Endothelial cell of umbilical vein (primary cell): ENCODE measurements around the gene NR5A2.
A peak's percentile ranks its signal among the peaks of the same experiment; 100 is the strongest.

Source experiments
- CTCF ChIP-seq, 2 donors: IDR thresholded peaks; 1 replicate in 1 of 2; 2 replicates in 1 of 2; pipeline ENCODE4 v1.5.1; 2011; ENCODE audit warnings: low read length in 2 of 2, mild to moderate bottlenecking in 2 of 2, moderate library complexity in 2 of 2, control low read depth in 1 of 2, inconsistent platforms in 1 of 2, low read depth in 1 of 2; ENCODE audit not compliant: insufficient read depth in 1 of 2; ENCODE audit errors: extremely low read depth in 1 of 2
- EZH2 ChIP-seq: IDR thresholded peaks from 2 replicates; pipeline ENCODE4 v1.6.1; 2012; ENCODE audit warnings: borderline replicate concordance, low read depth, mild to moderate bottlenecking, moderate library complexity, low read length, inconsistent platforms; ENCODE audit not compliant: severe bottlenecking
- FOS ChIP-seq: IDR thresholded peaks from 2 replicates; pipeline ENCODE4 v1.6.1; 2011; ENCODE audit warnings: mild to moderate bottlenecking, low read length, moderate library complexity, borderline replicate concordance; ENCODE audit not compliant: insufficient read depth
- GATA2 ChIP-seq: IDR thresholded peaks from 2 replicates; pipeline ENCODE4 v1.7.0; 2011; ENCODE audit warnings: low read depth, mild to moderate bottlenecking, moderate library complexity, mixed read lengths, low read length; ENCODE audit not compliant: insufficient read length, insufficient read depth
- JUN ChIP-seq: IDR thresholded peaks from 2 replicates; pipeline ENCODE4 v1.6.1; 2011; ENCODE audit warnings: borderline replicate concordance, low read depth; ENCODE audit not compliant: insufficient read length, insufficient read depth
- MAX ChIP-seq: IDR thresholded peaks from 2 replicates; pipeline ENCODE4 v1.6.1; 2011; ENCODE audit not compliant: insufficient read depth, insufficient read length
- POLR2A ChIP-seq: IDR thresholded peaks from 2 replicates; pipeline ENCODE4 v1.6.1; 2012; ENCODE audit warnings: low read depth, mild to moderate bottlenecking, control low read depth, low read length
- POLR2AphosphoS5 ChIP-seq: IDR thresholded peaks from 2 replicates; pipeline ENCODE4 v1.6.1; 2012; ENCODE audit warnings: low read depth, mild to moderate bottlenecking, control low read depth, low read length, moderate library complexity; ENCODE audit not compliant: insufficient read depth

GRCh38 chr1:200090252-200091159 lies 63.0 kb downstream of the NR5A2 start:
- TF ChIP-seq POLR2AphosphoS5 (peak; percentile 35), CTCF (IDR thresholded peaks at IDR 0.05; ENCODE audit: extremely low read depth in 1 of 2, insufficient read depth in 1 of 2, low read depth in 1 of 2, low read length in 2 of 2) (peak in 1 of 2 donors; percentile 29), FOS (peak; percentile 31), POLR2A (no peak), MAX (no peak), EZH2 (no peak), GATA2 (peak; percentile 31), JUN (peak; percentile 93)
